GM12892 (cell line): ENCODE data around the gene TBC1D5.

Source experiments
- POLR2A ChIP-seq: IDR thresholded peaks from 2 replicates; pipeline ENCODE4 v1.6.1; 2011; ENCODE audit warnings: low read depth, low read length, control low read depth
- POLR2AphosphoS5 ChIP-seq: IDR thresholded peaks from 2 replicates; pipeline ENCODE4 v1.6.1; 2011; ENCODE audit warnings: low read depth, low read length, control low read depth
- TAF1 ChIP-seq: IDR thresholded peaks from 2 replicates; pipeline ENCODE4 v1.6.1; 2011; ENCODE audit warnings: low read depth, mild to moderate bottlenecking, control low read depth, low read length, borderline replicate concordance

- no peak for TF ChIP-seq POLR2AphosphoS5
- no peak for TF ChIP-seq TAF1
- no peak for TF ChIP-seq POLR2A
These were observed 224.0 kb downstream of the TBC1D5 start for GRCh38 chr3:17518189-17519059.
